Smooth muscle cell (in vitro differentiated cells): ENCODE results near the gene LOXL3. TPM values are rescaled to one million over a fixed set of nuclear protein-coding genes. Genes with fewer than 3 reads are reported as not detected.

Source experiments
- DNase-seq: peaks from one replicate; lab custom pipeline; 2025; ENCODE audit not compliant: unreplicated experiment; lab: John Stamatoyannopoulos, UW
- H2AFZ ChIP-seq: fragments of 200-600 bp; sonication (generic); 2 replicates; pipeline ENCODE4 v1.6.0; 2016; ENCODE audit warnings: antibody characterized with exemption, low read depth, mild to moderate bottlenecking
- H3F3A ChIP-seq: fragments of 200-600 bp; sonication (generic); 2 replicates; pipeline ENCODE4 v1.6.0; 2017; ENCODE audit warnings: antibody characterized with exemption, low read depth
- H3K27ac ChIP-seq: fragments of 200-600 bp; sonication (generic); 2 replicates; pipeline ENCODE4 v1.5.1; 2016; ENCODE audit warnings: low read depth, mild to moderate bottlenecking
- H3K27me3 ChIP-seq: fragments of 200-600 bp; sonication (generic); 2 replicates; pipeline ENCODE4 v1.6.1; 2016; ENCODE audit warnings: low read depth, mild to moderate bottlenecking
- H3K36me3 ChIP-seq: fragments of 200-600 bp; sonication (generic); 2 replicates; pipeline ENCODE4 v1.5.1; 2016; ENCODE audit warnings: low read depth
- H3K4me1 ChIP-seq: fragments of 200-600 bp; sonication (generic); 2 replicates; pipeline ENCODE4 v1.5.1; 2016; ENCODE audit warnings: low read depth
- H3K4me2 ChIP-seq: fragments of 200-600 bp; sonication (generic); 2 replicates; pipeline ENCODE4 v1.6.0; 2016; ENCODE audit warnings: mild to moderate bottlenecking
- H3K4me3 ChIP-seq: fragments of 200-600 bp; sonication (generic); 2 replicates; pipeline ENCODE4 v1.5.1; 2016; ENCODE audit warnings: mild to moderate bottlenecking
- H3K79me2 ChIP-seq: fragments of 200-600 bp; sonication (generic); 2 replicates; pipeline ENCODE4 v1.6.0; 2016; ENCODE audit warnings: low read depth, mild to moderate bottlenecking
- H3K9ac ChIP-seq: fragments of 200-600 bp; sonication (generic); 2 replicates; pipeline ENCODE4 v1.6.0; 2016; ENCODE audit warnings: low read depth
- H3K9me3 ChIP-seq: fragments of 200-600 bp; sonication (generic); replicated peaks from 2 replicates; pipeline ENCODE4 v1.5.1; 2016; ENCODE audit warnings: low read depth
- H4K20me1 ChIP-seq: fragments of 200-600 bp; sonication (generic); 2 replicates; pipeline ENCODE4 v1.6.0; 2016; ENCODE audit warnings: low read depth
- WGBS: methylation state at CpG from one replicate; pipeline ENCODE4 v1.1.7; 2016; ENCODE audit warnings: low lambda C conversion rate; 5-methylcytosine and 5-hydroxymethylcytosine counted together
- polyA plus RNA-seq: library from polyadenylated mRNA; unstranded; fragments of >200 nt; fragmentation: Nextera tagmentation; extraction: Ambion mirVana; gene quantifications from 2 replicates; pipeline ENCODE4 v1.2.1, GENCODE V29; 2016
- total RNA-seq: library from RNA; depleted of rRNA; stranded (reverse); fragments of >200 nt; gene quantifications from 2 replicates; pipeline ENCODE4 v1.2.3, GENCODE V29; 2014
- TF ChIP-seq, protein P1 (sequence below): fragments of 200-600 bp; sonication (generic); IDR thresholded peaks from 2 replicates; pipeline ENCODE4 v1.5.1; 2017; ENCODE audit warnings: borderline replicate concordance, mild to moderate bottlenecking, antibody characterized with exemption; ENCODE audit not compliant: insufficient read depth, poor library complexity, severe bottlenecking

The LOXL3 gene
- total and polyA plus RNA-seq, 2 experiments from 2014 or later: 123 to 190 TPM

DNA sequence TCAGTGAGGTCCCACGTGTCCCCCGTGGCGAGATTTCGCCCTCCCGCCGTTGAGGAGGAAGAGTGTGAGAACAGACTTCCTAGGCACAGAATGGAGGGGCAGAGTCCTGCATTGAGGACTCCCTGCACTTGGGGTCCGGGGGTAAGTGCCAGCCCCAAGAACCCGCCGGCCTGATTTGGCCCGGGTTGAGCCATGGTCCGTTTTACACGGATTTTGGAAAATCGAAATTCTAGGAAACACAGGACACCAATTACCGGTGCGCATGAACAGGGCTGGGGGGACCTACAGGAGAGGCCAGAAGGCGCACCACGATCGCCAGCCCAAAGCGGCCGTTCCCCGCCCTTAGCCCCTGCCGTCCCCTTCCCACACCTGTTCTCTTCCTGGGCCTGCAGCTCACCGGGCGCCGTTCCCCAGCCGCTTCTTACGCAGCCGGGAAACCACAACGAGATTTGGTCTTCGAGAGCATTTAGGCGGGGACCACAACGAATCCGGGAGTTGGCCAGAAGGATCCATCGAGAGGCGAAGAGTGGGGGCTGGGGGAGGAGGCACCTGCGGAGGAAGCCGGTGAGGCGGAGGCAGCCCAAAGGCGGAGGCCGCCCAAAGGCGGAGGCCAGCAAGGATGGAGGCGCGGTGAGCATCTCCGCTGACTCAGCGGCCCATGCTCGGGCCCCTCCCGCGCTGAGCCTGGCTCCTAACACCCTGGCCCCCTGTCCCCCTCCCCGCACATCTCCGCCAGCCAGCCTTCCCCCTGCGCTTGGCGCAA lies 40.0 kb downstream of the LOXL3 start:
- no peak overlapping the region for H3K27ac ChIP-seq
- H4K20me1 ChIP-seq: no peaks in the 10 kb centered on the region
- TF ChIP-seq, protein P1, sequence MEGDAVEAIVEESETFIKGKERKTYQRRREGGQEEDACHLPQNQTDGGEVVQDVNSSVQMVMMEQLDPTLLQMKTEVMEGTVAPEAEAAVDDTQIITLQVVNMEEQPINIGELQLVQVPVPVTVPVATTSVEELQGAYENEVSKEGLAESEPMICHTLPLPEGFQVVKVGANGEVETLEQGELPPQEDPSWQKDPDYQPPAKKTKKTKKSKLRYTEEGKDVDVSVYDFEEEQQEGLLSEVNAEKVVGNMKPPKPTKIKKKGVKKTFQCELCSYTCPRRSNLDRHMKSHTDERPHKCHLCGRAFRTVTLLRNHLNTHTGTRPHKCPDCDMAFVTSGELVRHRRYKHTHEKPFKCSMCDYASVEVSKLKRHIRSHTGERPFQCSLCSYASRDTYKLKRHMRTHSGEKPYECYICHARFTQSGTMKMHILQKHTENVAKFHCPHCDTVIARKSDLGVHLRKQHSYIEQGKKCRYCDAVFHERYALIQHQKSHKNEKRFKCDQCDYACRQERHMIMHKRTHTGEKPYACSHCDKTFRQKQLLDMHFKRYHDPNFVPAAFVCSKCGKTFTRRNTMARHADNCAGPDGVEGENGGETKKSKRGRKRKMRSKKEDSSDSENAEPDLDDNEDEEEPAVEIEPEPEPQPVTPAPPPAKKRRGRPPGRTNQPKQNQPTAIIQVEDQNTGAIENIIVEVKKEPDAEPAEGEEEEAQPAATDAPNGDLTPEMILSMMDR: no peak
- peak overlapping the region; percentile 63 for H3K4me2 ChIP-seq
- H3K27me3 ChIP-seq: peaks cover 92% of the 10 kb centered on the region
- no peak overlapping the region for H3K9ac ChIP-seq
- H3F3A ChIP-seq: peaks cover 4% of the 10 kb centered on the region
- no peaks in the 10 kb centered on the region for H3K79me2 ChIP-seq
- H3K4me1 ChIP-seq: peaks cover 17% of the 10 kb centered on the region
- no peak for DNase-seq
- no peaks in the 10 kb centered on the region for H3K9me3 ChIP-seq
- H2AFZ ChIP-seq: no peak overlapping the region
- WGBS: 5% methylated on average over 45 of the region's 52 CpGs
- H3K4me3 ChIP-seq: peak overlapping the region; percentile 13
- no peaks in the 10 kb centered on the region for H3K36me3 ChIP-seq

DNA sequence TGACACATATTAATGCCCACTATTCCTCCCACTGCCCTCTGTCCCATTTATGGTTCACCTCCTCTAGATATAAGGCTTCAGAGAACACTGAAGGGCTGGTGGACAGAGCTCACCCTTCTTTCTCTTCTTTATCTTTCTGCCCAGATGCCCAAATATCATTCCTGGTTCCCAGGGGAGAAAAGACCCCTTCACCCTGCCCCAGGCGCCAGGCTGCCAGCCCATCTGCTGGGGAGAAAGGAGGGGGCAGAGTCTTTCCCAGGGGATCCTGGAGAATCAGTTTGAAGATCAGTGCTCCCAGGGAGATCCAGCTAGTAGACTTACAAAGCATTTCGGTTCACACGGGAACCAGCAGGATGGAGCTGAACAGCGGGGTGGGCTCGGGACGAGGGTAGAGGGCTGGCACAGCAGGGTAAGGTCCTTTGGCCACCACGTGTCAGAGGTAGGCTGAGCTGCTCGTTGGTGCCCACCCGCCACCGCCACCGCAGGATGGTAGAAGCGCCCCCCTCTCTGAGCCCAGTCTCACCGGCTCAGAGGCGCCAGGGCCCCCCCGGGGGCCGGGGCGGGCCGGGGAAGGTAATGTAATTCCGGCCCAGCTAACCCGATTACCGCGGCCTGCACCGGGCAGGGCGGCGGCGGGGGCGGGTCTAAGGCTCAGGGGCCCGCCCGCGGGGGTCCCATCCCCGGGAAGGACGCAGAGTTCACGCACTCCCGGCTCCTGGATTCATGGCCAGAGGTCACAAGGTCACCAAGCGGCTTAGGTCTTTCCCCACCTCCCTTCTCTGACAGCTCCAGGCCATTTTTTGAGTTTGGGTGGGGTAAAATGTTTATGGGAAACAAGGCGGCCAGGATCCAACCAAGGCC lies 40.8 kb downstream of the LOXL3 start:
- DNase-seq: no peak
- Histone ChIP-seq H3K4me3 (no peak overlapping the region), H3K9ac (no peak overlapping the region), H3K27me3 (peaks cover 84% of the 10 kb centered on the region), H3K36me3 (no peaks in the 10 kb centered on the region), H3K4me2 (no peak overlapping the region), H3K79me2 (no peaks in the 10 kb centered on the region), H3K4me1 (peaks cover 21% of the 10 kb centered on the region), H4K20me1 (no peaks in the 10 kb centered on the region), H3F3A (peaks cover 5% of the 10 kb centered on the region), H3K9me3 (no peaks in the 10 kb centered on the region), H3K27ac (no peak overlapping the region), H2AFZ (no peak overlapping the region)
- 11% methylated on average over 20 of the region's 36 CpGs for WGBS
- TF ChIP-seq, protein P1: no peak

GRCh38 chr2:74511104-74511989 lies 42.4 kb downstream of the LOXL3 start:
- WGBS: 70% methylated on average over 11 of the region's 11 CpGs
- Histone ChIP-seq H3K4me2 (no peak overlapping the region), H3K27me3 (peaks cover 68% of the 10 kb centered on the region)

More at GRCh38 chr2:74511104-74511989, 42.4 kb downstream of the LOXL3 start:
- TF ChIP-seq, protein P1: no peak
- Histone ChIP-seq H3K4me1 (peaks cover 26% of the 10 kb centered on the region), H2AFZ (no peak overlapping the region), H3K27ac (no peak overlapping the region), H3K36me3 (no peaks in the 10 kb centered on the region), H3K79me2 (peaks cover 6% of the 10 kb centered on the region), H3K4me3 (no peak overlapping the region), H3F3A (peaks cover 5% of the 10 kb centered on the region), H3K9me3 (no peaks in the 10 kb centered on the region), H3K9ac (no peak overlapping the region), H4K20me1 (no peaks in the 10 kb centered on the region)
- DNase-seq: no peak
